Tibial nerve (tissue), 4 donors: ENCODE measurements around the gene TRIM9. TPM values are rescaled to one million over a fixed set of nuclear protein-coding genes. Genes with fewer than 3 reads are reported as not detected.

Experiments
- DNase-seq, 2 donors: peaks; one replicate each; pipeline ENCODE4 v3.0.0-alpha.2; 2019; ENCODE audit warnings: low spot score in 2 of 2
- H3K27ac ChIP-seq, 4 donors: fragments of 200-600 bp; sonication (generic) in 3 of 4; one replicate each; pipeline ENCODE4 v1.5.1; 2017 to 2019; ENCODE audit warnings: mild to moderate bottlenecking in 1 of 4
- H3K27me3 ChIP-seq, 2 donors: fragments of 200-600 bp; sonication (generic) in 1 of 2; one replicate each; pipeline versions ENCODE4 v1.5.1 to v1.6.0; 2017 to 2019
- H3K36me3 ChIP-seq, 3 donors: fragments of 200-600 bp; sonication (generic); one replicate each; pipeline ENCODE4 v1.5.1; 2018 to 2019
- H3K4me1 ChIP-seq, 4 donors: fragments of 200-600 bp; sonication (generic) in 3 of 4; one replicate each; pipeline ENCODE4 v1.5.1; 2017 to 2019
- H3K4me3 ChIP-seq, 4 donors: fragments of 200-600 bp; sonication (generic) in 3 of 4; one replicate each; pipeline ENCODE4 v1.5.1; 2017 to 2019; ENCODE audit warnings: mild to moderate bottlenecking in 1 of 4, moderate library complexity in 1 of 4
- H3K9me3 ChIP-seq, 4 donors: fragments of 200-600 bp; sonication (generic) in 3 of 4; one replicate each; pipeline ENCODE4 v1.5.1; 2017 to 2019
- CTCF ChIP-seq, 5 experiments: fragments of 200-600 bp in 3 of 5; fragments of 450-650 bp in 2 of 5; sonication (generic) in 3 of 5; IDR thresholded peaks; one replicate each; pipeline ENCODE4 v1.5.1; 2016 to 2019; ENCODE audit warnings: antibody characterized with exemption in 5 of 5, mild to moderate bottlenecking in 3 of 5, moderate library complexity in 2 of 5
- EP300 ChIP-seq, 2 donors: sonication (generic); formaldehyde crosslinking; IDR thresholded peaks; one replicate each; pipeline ENCODE4 v1.6.1; 2017; ENCODE audit warnings: antibody characterized with exemption in 2 of 2, mild to moderate bottlenecking in 1 of 2
- POLR2A ChIP-seq, 2 donors: fragments of 450-650 bp; IDR thresholded peaks; one replicate each; pipeline ENCODE4 v1.6.1; 2017; ENCODE audit warnings: antibody characterized with exemption in 2 of 2, mild to moderate bottlenecking in 2 of 2, moderate library complexity in 2 of 2
- WGBS, 2 donors: methylation state at CpG; one replicate each; pipeline ENCODE4 v1.1.5; 2018; 5-methylcytosine and 5-hydroxymethylcytosine counted together
- total RNA-seq, 4 donors: library from RNA; depleted of rRNA; stranded (reverse); fragments of >200 nt; gene quantifications; one replicate each; pipeline ENCODE4 v1.1.0, GENCODE V29; 2016

Gene TRIM9
- total RNA-seq, 4 donors from 2014 or later, result 0.87 to 5.9 (median 4.9) TPM

- Histone ChIP-seq H3K4me3 (no peak overlapping the region), H3K27ac (no peak overlapping the region), H3K36me3 (no peaks in the 10 kb centered on the region), H3K4me1 (peaks cover 0 to 11% (median 0%) of the 10 kb centered on the region in 4 donors), H3K27me3 (no peaks in the 10 kb centered on the region), H3K9me3 (no peaks in the 10 kb centered on the region)
- WGBS, 2 donors, result 84 to 86% methylated on average over 4 of the region's 4 CpGs
- TF ChIP-seq POLR2A (IDR thresholded peaks at IDR 0.05) (no peak), EP300 (IDR thresholded peaks at IDR 0.05) (no peak), CTCF (IDR thresholded peaks at IDR 0.05) (no peak)
- DNase-seq, result no peak
These were observed 13.7 kb downstream of the TRIM9 start for GRCh38 chr14:51081209-51081608.

- no peak for TF ChIP-seq POLR2A (IDR thresholded peaks at IDR 0.05)
- no peak for TF ChIP-seq CTCF (IDR thresholded peaks at IDR 0.05)
- TF ChIP-seq EP300 (IDR thresholded peaks at IDR 0.05), result no peak
- Histone ChIP-seq H3K27ac (no peak overlapping the region), H3K27me3 (no peaks in the 10 kb centered on the region), H3K4me3 (no peak overlapping the region), H3K4me1 (peaks cover 0 to 11% (median 0%) of the 10 kb centered on the region in 4 donors), H3K9me3 (no peaks in the 10 kb centered on the region), H3K36me3 (no peaks in the 10 kb centered on the region)
- WGBS, 2 donors, result 46 to 70% methylated on average over 3 of the region's 3 CpGs
- DNase-seq, result no peak
These were observed 14.3 kb downstream of the TRIM9 start for GRCh38 chr14:51080645-51081044.

GRCh38 chr14:51079489-51079888, 15.4 kb downstream of the TRIM9 start:
- TF ChIP-seq CTCF (IDR thresholded peaks at IDR 0.05) (no peak), EP300 (IDR thresholded peaks at IDR 0.05) (no peak), POLR2A (IDR thresholded peaks at IDR 0.05) (no peak)
- no peak overlapping the region for H3K27ac ChIP-seq
- H3K27me3 ChIP-seq, result no peaks in the 10 kb centered on the region
- peaks cover 0 to 11% (median 0%) of the 10 kb centered on the region in 4 donors for H3K4me1 ChIP-seq
- H3K4me3 ChIP-seq, result no peak overlapping the region
- H3K36me3 ChIP-seq, result no peaks in the 10 kb centered on the region
- H3K9me3 ChIP-seq, result no peaks in the 10 kb centered on the region
- 33 to 62% methylated on average over 1 of the region's 1 CpG for WGBS, 2 donors
- DNase-seq, result no peak

- Histone ChIP-seq H3K27me3 (no peaks in the 10 kb centered on the region), H3K4me3 (no peak overlapping the region), H3K9me3 (no peaks in the 10 kb centered on the region), H3K36me3 (no peaks in the 10 kb centered on the region), H3K4me1 (peaks cover 0 to 11% (median 0%) of the 10 kb centered on the region in 4 donors), H3K27ac (no peak overlapping the region)
- no peak for DNase-seq
- 44 to 47% methylated on average over 1 of the region's 1 CpG for WGBS, 2 donors
- TF ChIP-seq CTCF (IDR thresholded peaks at IDR 0.05) (no peak), POLR2A (IDR thresholded peaks at IDR 0.05) (no peak), EP300 (IDR thresholded peaks at IDR 0.05) (no peak)
These were observed 15.8 kb downstream of the TRIM9 start for GRCh38 chr14:51079085-51079484.

GRCh38 chr14:51074701-51075385, 20.1 kb downstream of the TRIM9 start:
- peaks cover 0 to 14% (median 0%) of the 10 kb centered on the region in 4 donors for H3K4me1 ChIP-seq
- H3K36me3 ChIP-seq, result no peaks in the 10 kb centered on the region
- 89 to 93% methylated on average over 8 of the region's 8 CpGs for WGBS, 2 donors
- DNase-seq, result no peak
- no peak overlapping the region for H3K27ac ChIP-seq
- no peaks in the 10 kb centered on the region for H3K9me3 ChIP-seq
- H3K27me3 ChIP-seq, result no peaks in the 10 kb centered on the region
- no peak overlapping the region for H3K4me3 ChIP-seq
- no peak for TF ChIP-seq CTCF (IDR thresholded peaks at IDR 0.05)
- TF ChIP-seq EP300 (IDR thresholded peaks at IDR 0.05), result no peak
- no peak for TF ChIP-seq POLR2A (IDR thresholded peaks at IDR 0.05)
